ENCODE results near the gene DEAF1. TPM values are rescaled to one million over a fixed set of nuclear protein-coding genes. Genes with fewer than 3 reads are reported as not detected.

The DEAF1 gene
- total RNA-seq, 1 experiment from 2014 or later: 62.2 TPM

- TF ChIP-seq ELF4 (CRISPR knock-in tag; IDR thresholded peaks at IDR 0.05; ENCODE audit: low read depth): no peak
Observed at GRCh38 chr11:613369-613968, 81.6 kb downstream of the DEAF1 start (continued).

GRCh38 chr11:612961-613300 lies 82.1 kb downstream of the DEAF1 start:
- Mint-ChIP-seq H3K9me3 (no peaks in the 10 kb centered on the region), H3K36me3 (peaks cover 13% of the 10 kb centered on the region), H3K27ac (no peak overlapping the region), H3K27me3 (ENCODE audit: low read depth) (no peaks in the 10 kb centered on the region), H3K4me3 (no peak overlapping the region), H3K4me1 (0 out of 2 replicates have a peak, but pooled peaks cover 4% of the 10 kb centered on the region)
- ChIA-PET POLR2A (no interaction called here), CTCF (interaction anchor here (0.5 to 2.8 kb wide), 5 partner anchors 22 to 150 kb away, joined by 3 to 14 read pairs (median 4); no protein-coding TSS in a partner anchor)
- no peak for TF ChIP-seq TEAD4 (CRISPR knock-in tag; IDR thresholded peaks at IDR 0.05)
- TF ChIP-seq GTF2I (CRISPR knock-in tag; conservative IDR thresholded peaks at IDR 0.05): no peak
- no peak for TF ChIP-seq ZNF232 (CRISPR knock-in tag; IDR thresholded peaks at IDR 0.05)
- no peak for TF ChIP-seq FOXP1 (CRISPR knock-in tag; IDR thresholded peaks at IDR 0.05; ENCODE audit: borderline replicate concordance)
- no peak for TF ChIP-seq ZNF121 (CRISPR knock-in tag; IDR thresholded peaks at IDR 0.05)
- ATAC-seq: no peak
- DNase-seq (ENCODE audit: low spot score): no peak

GRCh38 chr11:612201-612960 lies 82.6 kb downstream of the DEAF1 start:
- ChIA-PET CTCF (interaction anchor here (0.6 to 2.8 kb wide), 7 partner anchors 23 to 151 kb away, joined by 3 to 14 read pairs (median 4); partner anchors contain the start of genes LMNTD2 and PHRF1), POLR2A (no interaction called here)
- no peak overlapping the region for H3K4me3 Mint-ChIP-seq
- H3K27me3 Mint-ChIP-seq (ENCODE audit: low read depth): no peaks in the 10 kb centered on the region
- H3K9me3 Mint-ChIP-seq: no peaks in the 10 kb centered on the region
- H3K4me1 Mint-ChIP-seq: 0 out of 2 replicates have a peak, but pooled peaks cover 4% of the 10 kb centered on the region
- no peak for DNase-seq (ENCODE audit: low spot score)
- peak overlapping the region; percentile 82; the same call in 1 of the 2 replicates for H3K27ac Mint-ChIP-seq
- H3K36me3 Mint-ChIP-seq: peaks cover 14% of the 10 kb centered on the region
- no peak for ATAC-seq
- TF ChIP-seq PRDM15 (CRISPR knock-in tag; IDR thresholded peaks at IDR 0.05) (no peak), STAT6 (CRISPR knock-in tag; conservative IDR thresholded peaks at IDR 0.05; ENCODE audit: low read depth) (no peak), ESRRA (CRISPR knock-in tag; IDR thresholded peaks at IDR 0.05; ENCODE audit: borderline replicate concordance) (no peak), IRF2 (CRISPR knock-in tag; IDR thresholded peaks at IDR 0.05; ENCODE audit: borderline replicate concordance, low read depth) (no peak), CBFB (CRISPR knock-in tag; IDR thresholded peaks at IDR 0.05; ENCODE audit: low read depth) (no peak), ETV6 (CRISPR knock-in tag; IDR thresholded peaks at IDR 0.05) (no peak), FOXJ3 (CRISPR knock-in tag; IDR thresholded peaks at IDR 0.05; ENCODE audit: borderline replicate concordance) (no peak), NR1H2 (CRISPR knock-in tag; IDR thresholded peaks at IDR 0.05) (no peak), ZNF281 (CRISPR knock-in tag; IDR thresholded peaks at IDR 0.05) (no peak), RELA (CRISPR knock-in tag; IDR thresholded peaks at IDR 0.05; ENCODE audit: borderline replicate concordance) (no peak), ZNF423 (CRISPR knock-in tag; IDR thresholded peaks at IDR 0.05) (no peak), E2F4 (CRISPR knock-in tag; IDR thresholded peaks at IDR 0.05; ENCODE audit: borderline replicate concordance, low read depth) (no peak), FOXP1 (CRISPR knock-in tag; IDR thresholded peaks at IDR 0.05; ENCODE audit: borderline replicate concordance) (no peak)

All from WTC11 (cell line).